Cerebellar nuclear complex (tissue), 1 donor: Measurements from ENCODE around the gene BTBD3.

Experiments
- DNase-seq, 2 experiments: peaks; one replicate each; lab custom pipeline; 2025; lab: John Stamatoyannopoulos, UW

The BTBD3 gene

DNA sequence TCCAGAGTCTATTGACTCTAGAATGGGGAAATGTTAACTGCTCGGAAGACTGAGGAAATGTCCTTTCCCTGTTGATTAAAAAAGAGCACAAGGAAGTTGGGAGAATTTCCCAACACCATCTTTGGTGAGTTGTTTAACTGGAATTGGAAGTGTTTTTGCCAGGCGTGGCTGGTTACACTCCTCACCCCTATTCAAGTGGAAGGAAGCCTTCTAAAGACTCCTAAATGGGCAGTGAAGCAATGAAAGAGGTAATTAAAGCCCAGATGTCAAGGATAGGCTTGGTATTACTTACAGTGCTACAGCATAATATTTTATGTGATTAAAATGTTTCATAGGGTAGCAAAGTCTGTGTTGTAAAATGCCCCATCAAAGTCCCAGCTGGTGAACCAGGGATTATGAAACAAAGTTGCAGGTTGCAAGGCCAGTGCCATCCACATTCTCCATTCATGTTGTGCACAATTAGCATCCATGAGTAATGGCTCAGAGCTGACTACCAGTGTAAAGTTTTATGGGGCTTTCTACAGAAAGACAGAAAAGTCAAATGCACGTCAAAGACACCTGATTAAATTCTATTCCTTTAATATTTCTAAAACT, 52.6 kb downstream of the BTBD3 start:
- DNase-seq = no peak

DNA sequence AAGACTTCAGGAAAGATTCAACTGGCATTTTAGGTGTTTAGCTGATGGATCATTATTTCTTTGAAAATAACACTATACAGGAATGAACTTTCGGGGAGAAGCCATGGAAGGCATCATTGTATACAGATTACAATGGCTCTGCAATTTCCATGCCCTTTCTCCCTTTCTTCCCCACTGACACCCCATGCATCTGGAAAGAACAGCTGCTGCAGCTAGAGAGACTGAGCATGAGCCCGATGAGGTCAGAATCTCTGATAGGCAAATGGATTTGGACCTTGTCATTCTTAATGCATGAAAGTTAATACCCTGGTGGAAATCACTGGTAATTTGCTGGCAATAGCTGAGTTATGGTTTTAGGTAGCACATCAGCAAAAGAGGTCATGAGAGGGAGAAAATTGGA, 54.8 kb downstream of the BTBD3 start:
- no peak for DNase-seq
